HL-60 (cell line): Measurements from ENCODE around the gene TRPM6.

Source experiments
- DNase-seq, 2 experiments: peaks; one replicate each; pipeline ENCODE4 v3.0.0-alpha.2; 2010 to 2020; ENCODE audit warnings: low read depth in 1 of 2, low spot score in 1 of 2
- H3K27ac ChIP-seq: fragments of 250-450 bp; sonication (Bioruptor Pico); replicated peaks from 2 replicates; pipeline ENCODE4 v1.5.1; 2020; ENCODE audit warnings: mild to moderate bottlenecking, moderate library complexity
- H3K27me3 ChIP-seq: fragments of 250-450 bp; sonication (Bioruptor Pico); 2 replicates; pipeline ENCODE4 v1.5.1; 2021; ENCODE audit warnings: mild to moderate bottlenecking, moderate library complexity; ENCODE audit not compliant: insufficient read depth, poor library complexity, severe bottlenecking
- H3K4me3 ChIP-seq: replicated peaks from 2 replicates; pipeline ENCODE4 v1.5.1; 2011; ENCODE audit warnings: mild to moderate bottlenecking, control low read depth, low read length; ENCODE audit not compliant: insufficient read depth
- GABPA ChIP-seq: IDR thresholded peaks from 2 replicates; pipeline ENCODE4 v1.6.1; 2012; ENCODE audit warnings: low read depth
- POLR2AphosphoS5 ChIP-seq: IDR thresholded peaks from 2 replicates; pipeline ENCODE4 v1.6.1; 2012; ENCODE audit warnings: low read depth
- REST ChIP-seq: IDR thresholded peaks from 2 replicates; pipeline ENCODE4 v1.6.1; 2012; ENCODE audit warnings: low read depth; ENCODE audit not compliant: insufficient replicate concordance
- SPI1 ChIP-seq: IDR thresholded peaks from 2 replicates; pipeline ENCODE4 v1.6.1; 2012; ENCODE audit warnings: low read depth, mild to moderate bottlenecking, borderline replicate concordance
- TF ChIP-seq, protein P1 (sequence below): IDR thresholded peaks from one replicate; pipeline ENCODE4 v1.5.1; 2011; ENCODE audit warnings: low read length, control low read depth, inconsistent platforms; ENCODE audit not compliant: insufficient read depth

The TRPM6 gene

GRCh38 chr9:74683322-74683721 is 204.4 kb downstream of the TRPM6 start:
- TF ChIP-seq REST (no peak), GABPA (no peak), POLR2AphosphoS5 (no peak), SPI1 (no peak)
- TF ChIP-seq, protein P1, sequence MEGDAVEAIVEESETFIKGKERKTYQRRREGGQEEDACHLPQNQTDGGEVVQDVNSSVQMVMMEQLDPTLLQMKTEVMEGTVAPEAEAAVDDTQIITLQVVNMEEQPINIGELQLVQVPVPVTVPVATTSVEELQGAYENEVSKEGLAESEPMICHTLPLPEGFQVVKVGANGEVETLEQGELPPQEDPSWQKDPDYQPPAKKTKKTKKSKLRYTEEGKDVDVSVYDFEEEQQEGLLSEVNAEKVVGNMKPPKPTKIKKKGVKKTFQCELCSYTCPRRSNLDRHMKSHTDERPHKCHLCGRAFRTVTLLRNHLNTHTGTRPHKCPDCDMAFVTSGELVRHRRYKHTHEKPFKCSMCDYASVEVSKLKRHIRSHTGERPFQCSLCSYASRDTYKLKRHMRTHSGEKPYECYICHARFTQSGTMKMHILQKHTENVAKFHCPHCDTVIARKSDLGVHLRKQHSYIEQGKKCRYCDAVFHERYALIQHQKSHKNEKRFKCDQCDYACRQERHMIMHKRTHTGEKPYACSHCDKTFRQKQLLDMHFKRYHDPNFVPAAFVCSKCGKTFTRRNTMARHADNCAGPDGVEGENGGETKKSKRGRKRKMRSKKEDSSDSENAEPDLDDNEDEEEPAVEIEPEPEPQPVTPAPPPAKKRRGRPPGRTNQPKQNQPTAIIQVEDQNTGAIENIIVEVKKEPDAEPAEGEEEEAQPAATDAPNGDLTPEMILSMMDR = no peak
- H3K27ac ChIP-seq = no peak overlapping the region
- DNase-seq = no peak

GRCh38 chr9:74681906-74682305 is 205.8 kb downstream of the TRPM6 start:
- Histone ChIP-seq H3K4me3 (no peak overlapping the region), H3K27me3 (no peaks in the 10 kb centered on the region), H3K27ac (no peak overlapping the region)
- DNase-seq = no peak
- TF ChIP-seq REST (no peak), GABPA (no peak), POLR2AphosphoS5 (no peak), SPI1 (no peak)
- TF ChIP-seq, protein P1 = no peak

More at GRCh38 chr9:74683322-74683721, 204.4 kb downstream of the TRPM6 start:
- no peak overlapping the region for H3K4me3 ChIP-seq
- H3K27me3 ChIP-seq = no peaks in the 10 kb centered on the region

GRCh38 chr9:74674077-74674476 is 213.6 kb downstream of the TRPM6 start:
- TF ChIP-seq GABPA (no peak), REST (no peak), SPI1 (no peak), POLR2AphosphoS5 (no peak)
- TF ChIP-seq, protein P1 = no peak
- no peak overlapping the region for H3K27ac ChIP-seq
- no peak for DNase-seq
- H3K27me3 ChIP-seq = no peaks in the 10 kb centered on the region
- H3K4me3 ChIP-seq = no peak overlapping the region
